T-helper 1 cell treated with Interleukin-12 subunit alpha and Interleukin-12 subunit beta and Interleukin-4 antibody, amounts not matched to agents 30 ng/mL and 1 ng/mL, for 36 hours (primary cell): Measurements from ENCODE around the gene AIFM2. TPM values are rescaled to one million over a fixed set of nuclear protein-coding genes. Genes with fewer than 3 reads are reported as not detected.
"Not testable (repeated sequence)": the region's sequence is repeated elsewhere in the genome, so short reads cannot be mapped to it uniquely, and the experiment has no call there.

Experiments
- intact Hi-C: fragments of 100-400 bp; cut with micrococcal nuclease; formaldehyde crosslinking; loops from one replicate; pipeline ENCODE4 v1.15.1; 2024
- total RNA-seq: library from RNA; stranded (reverse); gene quantifications from 2 replicates; pipeline ENCODE4 v1.2.3, GENCODE V29; 2022

AIFM2 gene
- total RNA-seq, 1 donor from 2014 or later, result 4.9 TPM

GRCh38 chr10:70096016-70096704 is 36.5 kb downstream of the AIFM2 start:
- intact Hi-C loops, result no loop called here

DNA sequence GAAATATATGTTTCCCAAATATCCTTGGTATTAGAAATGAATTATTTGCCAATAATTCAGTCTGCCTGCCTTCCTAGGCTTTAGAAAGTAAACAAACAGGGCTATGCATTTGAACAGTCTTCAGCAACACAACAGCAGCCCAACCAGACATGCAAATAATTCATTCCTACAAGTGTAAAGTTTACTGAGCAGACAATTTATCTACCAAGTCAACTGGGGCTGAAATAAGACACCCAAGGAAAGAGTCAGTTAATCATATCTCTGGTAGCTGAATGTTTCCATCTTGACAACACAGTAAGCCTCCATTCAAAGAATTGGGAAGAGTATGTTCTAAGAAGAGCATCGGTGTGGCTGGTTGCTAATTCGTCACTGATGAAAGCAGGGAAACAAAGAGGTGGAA is 38.4 kb downstream of the AIFM2 start:
- intact Hi-C loops, result loop anchor here (5.0 kb wide), 2 partner anchors 38 to 723 kb away; partner anchors contain the start of genes AIFM2 and SGPL1

DNA sequence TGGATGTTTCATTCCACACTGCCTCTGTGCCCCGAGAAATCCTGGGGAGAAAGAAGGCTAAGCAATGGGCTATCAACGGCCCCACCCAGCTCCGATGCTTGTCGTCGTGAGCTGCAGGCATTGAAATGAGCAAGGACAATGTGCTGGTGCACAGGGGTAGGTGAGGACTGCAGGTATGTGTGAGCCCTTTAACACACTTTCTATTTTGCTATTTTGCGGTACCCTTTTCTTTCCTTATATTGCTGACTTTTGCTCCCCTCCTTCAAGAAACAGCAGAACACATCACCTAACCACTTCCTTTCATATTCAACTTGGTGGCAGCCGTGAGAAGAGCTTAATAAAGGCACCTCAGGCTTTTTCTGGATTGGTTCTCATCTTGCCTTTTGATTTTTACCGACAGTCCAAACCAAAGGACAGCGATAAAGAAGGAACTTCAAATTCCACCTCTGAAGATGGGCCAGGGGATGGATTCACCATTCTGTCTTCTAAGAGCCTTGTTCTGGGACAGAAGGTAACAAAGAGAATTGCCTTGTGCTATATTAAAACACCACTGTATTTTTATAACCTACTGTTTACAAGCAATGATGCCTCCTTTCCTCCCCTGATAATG is 39.2 kb downstream of the AIFM2 start:
- intact Hi-C loops, result loop anchor here (1.0 to 5.0 kb wide), 5 partner anchors 39 to 724 kb away; partner anchors contain the start of genes AIFM2, SAR1A, SGPL1 and TYSND1

- intact Hi-C loops, result loop anchor here (1.0 to 5.0 kb wide), 5 partner anchors 40 to 725 kb away; partner anchors contain the start of genes AIFM2, SAR1A and SGPL1
Measured at GRCh38 chr10:70092389-70092718, 40.3 kb downstream of the AIFM2 start.

- intact Hi-C loops, result loop anchor here (5.0 kb wide), 2 partner anchors 41 to 726 kb away; partner anchors contain the start of genes AIFM2 and SGPL1
Measured at GRCh38 chr10:70090951-70091350, 41.7 kb downstream of the AIFM2 start.

- intact Hi-C loops, result loop anchor here (5.0 kb wide), 2 partner anchors 42 to 727 kb away; partner anchors contain the start of genes AIFM2 and SGPL1
Measured at GRCh38 chr10:70090013-70090412, 42.6 kb downstream of the AIFM2 start.

- intact Hi-C loops, result no loop called here
Measured at GRCh38 chr10:70088308-70088698, 44.3 kb downstream of the AIFM2 start.

- intact Hi-C loops, result no loop called here
Measured at GRCh38 chr10:70087616-70088307, 44.9 kb downstream of the AIFM2 start.

GRCh38 chr10:70085975-70086613 is 46.5 kb downstream of the AIFM2 start:
- intact Hi-C loops, result loop anchor here (1.0 kb wide), 1 partner anchor 278 kb away; no protein-coding TSS in a partner anchor

DNA sequence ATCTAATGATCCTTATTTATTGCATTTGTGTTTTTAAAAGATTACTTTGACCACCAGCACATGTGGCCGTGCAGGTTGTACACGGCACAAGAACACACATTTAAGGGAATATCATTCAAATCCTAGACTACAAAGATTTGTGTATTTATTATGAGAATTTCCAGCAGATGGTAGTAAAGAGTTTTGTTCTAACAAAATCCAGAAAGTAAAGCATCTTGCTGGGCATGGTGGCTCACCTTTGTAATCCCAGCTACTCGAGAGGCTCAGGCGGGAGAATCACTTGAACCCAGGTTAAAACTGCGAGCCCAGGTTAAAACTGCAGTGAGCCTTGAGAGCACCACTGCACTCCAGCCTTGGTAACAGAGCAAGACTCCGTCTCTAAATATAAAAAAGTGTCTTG is 48.4 kb downstream of the AIFM2 start:
- intact Hi-C loops, result no loop called here

GRCh38 chr10:70080789-70081188 is 51.8 kb downstream of the AIFM2 start:
- intact Hi-C loops, result not testable (repeated sequence)

DNA sequence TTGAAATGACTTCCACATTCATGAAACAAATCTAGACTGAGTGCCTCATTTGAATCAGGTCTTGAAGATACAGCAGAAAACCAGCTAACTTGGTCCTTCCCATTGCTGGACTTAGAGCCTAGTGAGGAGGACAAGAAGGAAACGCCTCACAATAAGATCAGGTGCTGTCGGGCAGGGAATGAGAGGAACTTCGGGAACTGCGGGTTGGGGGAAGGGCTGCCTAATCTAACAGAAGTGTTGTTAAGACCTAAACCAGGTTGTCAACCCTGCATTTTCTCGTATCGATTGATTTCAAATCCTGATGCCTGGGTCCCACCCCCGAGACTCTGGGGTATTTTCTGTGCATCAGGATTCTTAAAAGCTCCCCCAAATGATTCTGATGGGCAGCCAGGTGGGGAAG is 53.7 kb downstream of the AIFM2 start:
- intact Hi-C loops, result no loop called here

DNA sequence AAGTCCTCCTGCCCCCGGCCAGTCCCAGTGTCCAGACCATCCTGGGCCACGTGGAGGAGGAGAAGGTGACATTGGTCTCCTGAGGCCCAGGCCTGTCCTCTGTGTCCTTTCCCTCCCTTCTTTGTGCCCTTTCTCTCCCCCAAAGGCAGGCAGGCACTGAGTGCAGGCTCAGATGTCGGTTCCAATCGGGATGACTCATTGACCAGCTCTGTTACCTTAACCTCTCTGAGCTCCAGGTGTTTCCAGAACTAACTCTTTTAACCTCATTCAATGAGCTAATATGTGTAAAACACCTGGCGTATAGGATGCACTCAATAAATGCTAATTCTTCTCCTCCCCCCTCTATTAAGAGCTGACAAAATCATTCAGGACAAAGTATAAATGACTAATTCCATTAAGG is 54.3 kb downstream of the AIFM2 start:
- intact Hi-C loops, result no loop called here

- intact Hi-C loops, result no loop called here
Measured at GRCh38 chr10:70074971-70075370, 57.7 kb downstream of the AIFM2 start.

DNA sequence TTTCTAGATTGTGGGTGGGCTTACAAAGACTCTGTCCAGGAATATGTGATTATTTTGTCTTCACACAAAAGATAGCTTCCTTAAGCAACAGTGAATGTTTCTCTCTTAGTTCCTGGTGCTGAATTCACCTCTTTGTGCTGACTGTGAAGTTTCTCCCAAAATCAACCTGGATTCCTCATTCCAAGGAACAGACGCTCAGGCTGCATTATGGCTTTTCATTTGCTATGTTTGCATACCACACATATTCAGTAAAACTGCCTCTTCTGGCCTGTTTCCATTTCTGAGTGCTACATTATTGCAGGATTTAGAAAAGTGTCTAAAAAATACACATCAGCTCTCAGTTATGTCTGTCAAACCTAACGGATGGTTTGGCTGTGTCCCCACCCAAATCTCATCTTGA is 58.5 kb downstream of the AIFM2 start:
- intact Hi-C loops, result no loop called here

DNA sequence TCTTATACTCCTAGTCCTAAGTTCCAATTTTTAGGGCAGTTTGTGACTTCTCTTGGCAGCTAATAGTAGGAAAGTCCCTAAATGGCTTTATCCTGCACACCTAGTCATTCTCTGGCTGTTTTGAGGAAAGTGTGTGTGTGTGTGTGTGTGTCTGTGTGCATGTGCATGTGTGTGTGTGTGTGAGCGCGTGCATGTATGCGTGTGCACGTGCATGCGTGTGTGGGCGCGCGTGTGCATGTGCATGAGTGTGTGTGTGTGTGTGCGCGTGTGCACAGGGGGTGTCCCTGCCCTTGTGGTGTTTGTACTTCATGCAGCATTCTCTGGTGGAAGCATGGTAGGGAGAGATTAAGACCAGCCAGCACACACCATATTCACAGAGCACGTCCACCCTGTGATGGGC is 61.8 kb downstream of the AIFM2 start:
- intact Hi-C loops, result no loop called here

GRCh38 chr10:70069346-70069745 is 63.3 kb downstream of the AIFM2 start:
- intact Hi-C loops, result no loop called here

- intact Hi-C loops, result no loop called here
Measured at GRCh38 chr10:70068925-70069324, 63.7 kb downstream of the AIFM2 start.

GRCh38 chr10:70067586-70067985 is 65.0 kb downstream of the AIFM2 start:
- intact Hi-C loops, result no loop called here

GRCh38 chr10:70066190-70066589 is 66.4 kb downstream of the AIFM2 start:
- intact Hi-C loops, result no loop called here

- intact Hi-C loops, result no loop called here
Measured at GRCh38 chr10:70064486-70064885, 68.1 kb downstream of the AIFM2 start.
